Superior temporal gyrus (tissue), 1 donor: ENCODE measurements around the gene KLK14.

Source experiments
- DNase-seq: peaks from one replicate; pipeline ENCODE4 v3.0.0-alpha.2; 2016; ENCODE audit errors: extremely low spot score

KLK14 gene

DNA sequence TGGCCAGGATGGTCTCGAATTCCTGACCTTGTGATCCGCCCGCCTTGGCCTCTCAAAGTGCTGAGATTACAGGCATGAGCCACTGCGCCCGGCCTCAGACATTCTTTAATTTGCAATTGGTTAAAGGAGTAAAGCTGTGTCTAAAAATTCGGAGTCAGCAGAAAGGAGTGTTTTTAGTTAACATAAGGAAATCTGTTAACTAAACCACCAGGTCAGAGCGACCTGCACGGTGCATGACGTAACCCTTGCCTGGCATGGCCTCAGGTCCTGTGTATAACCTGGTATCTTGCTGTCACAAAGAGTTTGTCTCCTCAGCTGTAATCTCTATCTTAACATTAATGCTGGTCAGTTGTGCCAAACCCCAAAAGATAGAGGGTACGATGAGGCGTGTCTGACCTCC lies 38.4 kb downstream of the KLK14 start:
- no peak for DNase-seq

DNA sequence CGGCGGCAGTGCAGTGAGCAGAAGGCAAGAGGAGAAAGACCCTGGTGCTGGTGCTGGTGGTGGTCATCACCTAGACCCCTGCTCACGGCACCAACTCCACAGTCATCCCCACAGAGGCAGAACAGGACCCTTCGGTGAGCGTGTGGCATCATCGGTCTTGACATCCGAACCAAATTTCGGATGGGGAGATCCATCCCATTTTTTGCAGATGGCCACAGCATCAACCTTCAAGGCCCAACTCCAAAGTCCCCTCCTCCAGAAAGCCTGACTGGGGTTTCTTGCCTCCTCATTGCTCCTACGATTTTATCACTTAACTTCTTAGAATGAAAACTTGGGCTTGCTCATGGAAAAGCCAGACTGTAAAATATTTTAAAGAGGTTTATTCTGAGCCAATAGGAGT lies 39.2 kb downstream of the KLK14 start:
- no peak for DNase-seq

DNA sequence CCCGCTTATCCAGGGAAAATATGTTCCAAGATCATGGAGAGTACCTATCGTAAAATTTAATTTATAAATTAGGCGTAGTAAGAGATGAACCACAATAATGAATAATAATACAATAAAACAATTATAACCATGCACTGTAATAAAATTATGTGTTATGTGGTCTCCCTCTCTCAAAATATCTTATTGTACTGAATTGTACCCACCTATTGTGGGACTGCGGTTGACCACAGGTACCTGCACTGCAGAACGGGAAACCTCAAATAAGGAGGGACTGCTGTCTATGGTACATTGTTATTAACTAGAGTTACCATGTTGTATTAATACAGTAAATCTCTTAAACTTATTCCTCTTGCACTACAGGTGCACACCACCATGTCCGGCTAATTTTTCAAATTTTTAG lies 42.5 kb downstream of the KLK14 start:
- DNase-seq = no peak

DNA sequence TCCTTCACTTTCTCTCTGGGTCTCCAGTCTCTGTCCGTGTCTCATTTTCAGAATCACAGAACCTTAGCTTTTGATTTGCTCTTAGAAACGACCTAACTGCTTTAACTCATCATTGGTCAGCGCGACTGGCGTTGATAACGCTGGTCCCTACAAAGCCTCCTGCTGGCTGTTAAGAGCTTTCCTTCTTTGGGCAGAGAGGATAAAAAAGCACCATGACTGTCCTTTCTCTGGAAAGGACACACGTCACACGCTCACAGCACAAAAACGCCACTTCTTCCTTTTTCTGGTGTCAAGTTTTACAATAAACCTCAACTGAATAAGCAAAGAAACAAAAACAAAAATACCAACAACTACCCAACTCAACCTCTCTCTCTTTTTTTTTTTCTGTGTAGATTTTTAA lies 46.2 kb downstream of the KLK14 start:
- no peak for DNase-seq

DNA sequence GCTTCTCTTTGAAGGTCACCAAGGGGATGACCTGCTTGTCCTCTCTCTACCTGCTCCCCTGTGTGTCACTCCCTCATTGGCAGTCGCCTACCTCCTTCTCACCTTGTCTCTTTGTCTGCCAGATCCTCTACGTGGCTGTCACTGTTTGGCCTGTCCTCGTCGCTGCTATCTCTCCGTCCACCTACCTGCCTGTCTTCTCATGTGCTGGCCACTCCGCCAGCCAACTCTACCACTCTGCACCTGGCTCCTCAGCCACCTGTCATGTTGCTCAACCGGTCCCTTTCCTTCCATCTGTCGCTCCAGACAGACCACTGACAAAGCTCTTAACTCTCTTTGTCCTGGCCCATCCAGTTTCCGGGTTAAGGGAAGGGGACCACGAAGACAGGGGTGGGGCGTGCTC lies 48.0 kb downstream of the KLK14 start, which contains the start of gene KLK12:
KLK12 (minus strand) TSS at position 299 of the 400 bp plus-strand sequence. CDS start 381 bp downstream, outside the sequence.
- DNase-seq = no peak

DNA sequence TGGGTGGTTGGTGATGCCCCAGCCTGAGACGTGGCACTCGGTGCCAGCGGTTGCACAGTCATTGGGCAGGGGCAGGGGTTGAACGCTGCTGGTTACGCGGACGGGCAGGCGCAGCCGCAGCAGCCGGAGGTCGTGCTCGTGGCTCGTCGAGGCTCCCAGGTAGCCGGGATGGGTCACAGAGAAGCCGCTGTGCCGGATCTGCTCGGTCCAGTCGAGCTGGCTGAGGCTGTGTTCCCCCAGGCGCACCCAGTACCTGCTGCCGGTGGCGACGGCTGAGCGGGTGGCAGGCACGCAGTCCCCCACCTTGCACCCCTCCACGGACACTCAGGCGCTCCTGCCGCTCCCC lies 50.8 kb downstream of the KLK14 start:
- DNase-seq = no peak

DNA sequence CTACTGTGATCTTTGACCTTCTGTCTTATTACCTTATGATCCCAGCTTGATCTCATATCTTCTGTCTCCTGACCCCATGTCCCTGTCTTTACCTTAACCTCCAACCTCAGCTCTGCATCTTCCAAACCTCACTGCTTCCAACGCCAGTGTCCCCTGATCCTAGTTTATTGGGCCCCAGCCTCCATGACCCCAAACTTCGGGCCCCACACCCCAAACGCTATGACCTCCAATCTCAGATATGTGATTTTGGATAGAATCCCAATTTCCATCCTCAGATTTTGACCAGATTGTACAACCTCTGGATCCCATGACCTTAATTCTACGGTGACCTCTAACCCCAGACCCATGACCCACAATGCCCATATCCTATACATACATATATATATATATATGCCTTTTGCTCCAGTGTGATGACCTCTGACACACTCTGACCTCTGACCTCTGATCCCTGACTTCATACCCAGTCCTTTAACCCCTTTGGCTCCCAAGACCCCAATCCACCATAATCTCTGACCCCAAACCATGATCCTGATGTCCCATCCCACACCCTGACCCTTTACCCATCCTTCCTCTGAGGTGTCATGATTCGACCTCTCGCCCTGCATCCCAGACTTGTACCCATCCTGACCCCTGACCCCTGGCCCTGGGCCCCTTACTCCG lies 51.3 kb downstream of the KLK14 start:
- DNase-seq = no peak

DNA sequence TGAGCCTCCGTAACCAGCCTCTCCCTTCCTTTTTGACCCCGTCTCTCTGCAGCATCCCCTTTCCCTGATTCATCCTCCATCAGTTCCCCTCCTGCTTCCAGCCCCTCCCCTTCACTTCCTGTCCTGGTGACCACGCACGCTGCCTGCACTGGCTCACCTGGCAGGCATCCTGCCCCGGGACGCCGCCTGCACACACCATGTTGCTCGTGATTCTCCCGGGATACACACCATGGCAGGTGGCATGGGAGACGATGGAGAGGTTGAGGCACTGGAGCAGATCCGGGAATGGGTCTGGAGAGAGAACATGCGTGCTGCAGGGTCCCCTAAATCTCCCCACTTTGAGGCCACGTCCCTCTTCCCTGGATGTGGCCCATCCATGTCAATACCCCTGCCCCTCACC lies 52.1 kb downstream of the KLK14 start:
- no peak for DNase-seq

DNA sequence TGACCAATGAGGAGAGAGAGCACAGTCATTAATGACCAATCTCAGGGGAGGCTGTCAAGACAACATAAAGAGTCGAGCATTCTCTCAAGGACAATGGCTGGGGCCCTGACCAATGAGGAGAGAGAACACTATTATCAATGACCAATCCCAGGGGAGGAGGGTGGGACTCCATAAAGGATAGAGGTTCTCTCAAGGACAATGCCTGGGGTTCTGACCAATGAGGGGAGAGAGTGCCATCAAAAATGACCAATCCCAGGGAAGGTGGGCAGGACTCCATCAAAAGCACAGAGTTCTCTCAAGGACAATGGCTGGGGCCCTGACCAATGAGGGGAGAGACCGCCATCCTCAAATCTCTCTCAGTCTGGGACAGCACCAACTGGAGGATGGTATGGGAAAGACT lies 53.0 kb downstream of the KLK14 start:
- no peak for DNase-seq
